ENCODE measurements around the gene TMEM26. TPM values are rescaled to one million over a fixed set of nuclear protein-coding genes. Genes with fewer than 3 reads are reported as not detected.

TMEM26 gene
- total and polyA plus RNA-seq, 4 donors = 0.16 to 5.8 (median 0.80) TPM

DNA sequence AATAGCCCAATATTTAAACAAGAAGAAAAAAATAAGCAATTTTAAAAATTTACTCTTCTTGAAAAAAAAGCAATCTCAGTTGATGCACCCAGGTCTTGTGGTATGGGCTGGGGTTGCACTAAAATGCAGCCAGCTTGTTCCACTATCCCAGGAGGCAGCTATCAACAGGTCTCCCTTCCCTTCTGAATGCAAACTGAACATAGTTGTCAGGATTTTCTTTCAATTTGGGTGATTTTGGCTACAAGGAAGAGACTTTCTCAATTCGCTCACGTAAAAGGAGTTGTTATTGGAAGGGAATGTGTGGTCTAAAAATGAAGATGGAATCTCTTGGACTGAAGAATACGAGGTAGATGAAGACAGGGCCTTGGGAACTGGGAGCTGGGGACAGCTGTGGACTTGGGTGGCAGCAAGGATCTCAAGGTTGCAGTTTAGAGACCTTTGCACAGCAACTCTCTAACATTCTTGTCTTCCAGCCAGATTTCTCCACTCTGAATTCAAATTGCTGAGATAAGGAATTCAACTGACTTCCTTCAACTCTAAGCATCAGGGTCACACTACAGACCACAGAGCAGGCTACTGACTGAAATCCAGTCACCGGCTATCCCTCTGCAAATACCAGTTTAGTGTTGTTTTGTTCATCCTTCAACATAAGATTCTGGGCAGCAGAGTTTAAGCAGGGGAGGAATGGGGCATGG lies 3.1 kb upstream of the TMEM26 start:
- whole genome bisulfite sequencing, 2 donors = 67 to 81% methylated on average over 4 of the region's 4 CpGs
- Histone ChIP-seq H3K27me3 (ENCODE audit: control insufficient read depth in 3 of 3, insufficient read depth in 3 of 3, low read length in 2 of 3) (peaks cover 0 to 4% (median 0%) of the 10 kb centered on the region in 3 donors), H3K36me3 (ENCODE audit: control insufficient read depth in 4 of 4, insufficient read depth in 4 of 4, low read length in 4 of 4) (no peaks in the 10 kb centered on the region), H3K9ac (ENCODE audit: insufficient read depth in 1 of 2, low read length in 2 of 2) (no peak overlapping the region), H3K27ac (ENCODE audit: low read depth in 1 of 2, low read length in 1 of 2) (no peak overlapping the region), H3K4me1 (ENCODE audit: control insufficient read depth in 5 of 5, insufficient read depth in 5 of 5, low read length in 5 of 5) (peaks cover 0 to 27% (median 9%) of the 10 kb centered on the region in 5 donors), H3K4me3 (no peak overlapping the region), H3K9me3 (ENCODE audit: control insufficient read depth in 4 of 4, insufficient read depth in 3 of 4, low read length in 3 of 4) (peaks cover 0 to 2% (median 0%) of the 10 kb centered on the region in 4 donors)
- ATAC-seq (ENCODE audit: insufficient read depth, low FRiP score) (peak; percentile 49), DNase-seq (peak in 2 of 3 donors; percentile 48 to 75)
- TF ChIP-seq, protein P1, sequence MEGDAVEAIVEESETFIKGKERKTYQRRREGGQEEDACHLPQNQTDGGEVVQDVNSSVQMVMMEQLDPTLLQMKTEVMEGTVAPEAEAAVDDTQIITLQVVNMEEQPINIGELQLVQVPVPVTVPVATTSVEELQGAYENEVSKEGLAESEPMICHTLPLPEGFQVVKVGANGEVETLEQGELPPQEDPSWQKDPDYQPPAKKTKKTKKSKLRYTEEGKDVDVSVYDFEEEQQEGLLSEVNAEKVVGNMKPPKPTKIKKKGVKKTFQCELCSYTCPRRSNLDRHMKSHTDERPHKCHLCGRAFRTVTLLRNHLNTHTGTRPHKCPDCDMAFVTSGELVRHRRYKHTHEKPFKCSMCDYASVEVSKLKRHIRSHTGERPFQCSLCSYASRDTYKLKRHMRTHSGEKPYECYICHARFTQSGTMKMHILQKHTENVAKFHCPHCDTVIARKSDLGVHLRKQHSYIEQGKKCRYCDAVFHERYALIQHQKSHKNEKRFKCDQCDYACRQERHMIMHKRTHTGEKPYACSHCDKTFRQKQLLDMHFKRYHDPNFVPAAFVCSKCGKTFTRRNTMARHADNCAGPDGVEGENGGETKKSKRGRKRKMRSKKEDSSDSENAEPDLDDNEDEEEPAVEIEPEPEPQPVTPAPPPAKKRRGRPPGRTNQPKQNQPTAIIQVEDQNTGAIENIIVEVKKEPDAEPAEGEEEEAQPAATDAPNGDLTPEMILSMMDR (IDR thresholded peaks at IDR 0.05; ENCODE audit: control extremely low read depth, extremely low read depth) = no peak

DNA sequence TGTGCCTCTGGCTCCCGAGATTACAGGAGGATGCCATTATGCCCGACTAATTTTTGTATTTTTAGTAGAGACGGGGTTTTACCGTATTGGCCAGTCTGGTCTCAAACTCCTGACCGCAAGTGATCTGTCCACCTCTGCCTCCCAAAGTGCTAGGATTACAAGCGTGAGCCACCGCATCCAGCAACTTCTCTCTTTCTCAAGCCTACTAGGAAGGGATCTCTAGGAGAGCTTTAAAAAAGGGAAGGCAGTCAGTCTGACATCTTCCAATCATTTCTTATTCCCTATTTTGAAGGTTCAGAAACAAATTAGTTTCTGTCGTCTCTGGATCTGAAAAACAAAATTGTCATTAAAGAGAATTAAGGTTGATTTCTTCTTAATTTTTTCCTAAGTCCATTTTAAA lies 2.5 kb upstream of the TMEM26 start:
- 95 to 97% methylated on average over 8 of the region's 8 CpGs for WGBS, 2 donors
- H3K27ac ChIP-seq (ENCODE audit: low read depth in 1 of 2, low read length in 1 of 2) = no peak overlapping the region

DNA sequence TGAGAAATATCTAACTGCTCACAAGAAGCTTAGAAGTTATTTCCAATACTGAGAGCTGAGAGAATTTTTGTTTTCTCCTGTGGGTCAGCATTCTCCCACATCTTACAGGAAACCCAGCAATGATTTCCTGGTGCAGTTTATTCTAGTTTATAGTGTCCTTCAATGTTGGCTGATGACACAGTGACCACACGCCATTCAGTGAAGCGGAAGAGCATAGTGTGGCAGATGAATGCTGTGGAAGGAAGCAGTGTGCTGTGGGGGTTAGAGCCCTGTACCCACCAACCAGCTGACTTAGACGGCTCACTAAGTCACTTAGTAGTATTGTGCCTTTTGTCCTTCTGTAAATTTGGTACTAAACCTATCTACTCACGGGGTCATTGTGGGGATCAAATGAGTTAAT lies 1.4 kb upstream of the TMEM26 start:
- Histone ChIP-seq H3K9ac (ENCODE audit: insufficient read depth in 1 of 2, low read length in 2 of 2) (no peak overlapping the region), H3K9me3 (ENCODE audit: control insufficient read depth in 4 of 4, insufficient read depth in 3 of 4, low read length in 3 of 4) (peaks cover 0 to 2% (median 0%) of the 10 kb centered on the region in 4 donors), H3K36me3 (ENCODE audit: control insufficient read depth in 4 of 4, insufficient read depth in 4 of 4, low read length in 4 of 4) (no peaks in the 10 kb centered on the region), H3K4me3 (no peak overlapping the region), H3K27ac (ENCODE audit: low read depth in 1 of 2, low read length in 1 of 2) (no peak overlapping the region), H3K27me3 (ENCODE audit: control insufficient read depth in 3 of 3, insufficient read depth in 3 of 3, low read length in 2 of 3) (peaks cover 0 to 4% (median 0%) of the 10 kb centered on the region in 3 donors), H3K4me1 (ENCODE audit: control insufficient read depth in 5 of 5, insufficient read depth in 5 of 5, low read length in 5 of 5) (peaks cover 0 to 27% (median 9%) of the 10 kb centered on the region in 5 donors)
- DNase-seq = no peak
- WGBS, 2 donors = 76 to 84% methylated on average over 4 of the region's 4 CpGs
- no peak for ATAC-seq (ENCODE audit: insufficient read depth, low FRiP score)
- TF ChIP-seq, protein P1 (IDR thresholded peaks at IDR 0.05; ENCODE audit: control extremely low read depth, extremely low read depth) = no peak

More for the DNA sequence above, 2.5 kb upstream of the TMEM26 start:
- ATAC-seq (ENCODE audit: insufficient read depth, low FRiP score) (no peak), DNase-seq (no peak)
- Histone ChIP-seq H3K27me3 (ENCODE audit: control insufficient read depth in 3 of 3, insufficient read depth in 3 of 3, low read length in 2 of 3) (peaks cover 0 to 4% (median 0%) of the 10 kb centered on the region in 3 donors), H3K4me1 (ENCODE audit: control insufficient read depth in 5 of 5, insufficient read depth in 5 of 5, low read length in 5 of 5) (peaks cover 0 to 27% (median 9%) of the 10 kb centered on the region in 5 donors), H3K9me3 (ENCODE audit: control insufficient read depth in 4 of 4, insufficient read depth in 3 of 4, low read length in 3 of 4) (peaks cover 0 to 2% (median 0%) of the 10 kb centered on the region in 4 donors), H3K36me3 (ENCODE audit: control insufficient read depth in 4 of 4, insufficient read depth in 4 of 4, low read length in 4 of 4) (no peaks in the 10 kb centered on the region), H3K4me3 (no peak overlapping the region), H3K9ac (ENCODE audit: insufficient read depth in 1 of 2, low read length in 2 of 2) (no peak overlapping the region)
- TF ChIP-seq, protein P1 (IDR thresholded peaks at IDR 0.05; ENCODE audit: control extremely low read depth, extremely low read depth) = no peak
